ENCODE results near the gene EXOC4.

Gene EXOC4

DNA sequence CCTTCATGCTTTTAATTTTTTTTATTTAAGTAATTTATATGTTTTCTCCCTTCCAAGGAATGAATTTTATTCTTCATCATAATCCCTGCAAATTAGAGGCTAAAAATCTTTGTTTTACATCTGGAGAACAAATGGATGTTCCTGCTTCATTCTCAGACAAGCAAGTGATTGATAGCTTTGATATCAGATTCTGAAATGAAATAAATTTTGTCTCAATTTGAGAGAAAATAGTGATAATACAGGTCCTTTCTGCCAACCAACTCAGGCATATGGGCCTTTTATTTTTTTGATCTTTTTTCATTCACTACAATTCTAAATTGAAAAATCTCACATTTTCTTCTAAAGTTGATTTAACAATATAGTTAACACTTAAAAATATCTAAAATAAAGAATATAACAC lies 427.1 kb downstream of the EXOC4 start:
- H3K4me1 ChIP-seq (ENCODE audit: insufficient read depth, low read length, severe bottlenecking), result no peaks in the 10 kb centered on the region

DNA sequence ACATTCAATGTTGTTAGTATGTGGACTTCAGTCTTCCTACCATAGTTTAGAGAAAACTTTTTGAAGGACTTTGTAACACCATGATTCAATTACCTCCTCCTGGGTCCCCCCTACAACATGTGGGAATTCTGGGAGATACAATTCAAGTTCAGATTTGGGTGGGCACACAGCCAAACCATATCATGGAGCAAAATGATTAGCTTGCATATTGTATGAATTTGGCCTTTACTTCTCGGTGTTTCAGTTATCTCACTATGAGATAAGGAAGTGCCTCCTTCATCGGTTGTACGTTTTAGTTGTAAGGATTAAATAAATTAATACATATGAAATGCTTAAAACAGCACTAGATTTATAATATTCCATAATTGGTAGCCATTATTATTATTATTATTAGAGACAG lies 428.7 kb downstream of the EXOC4 start:
- H3K9ac ChIP-seq (ENCODE audit: low read length), result no peak overlapping the region
- H3K4me1 ChIP-seq (ENCODE audit: insufficient read depth, low read length, severe bottlenecking), result no peaks in the 10 kb centered on the region
- H3K79me2 ChIP-seq (ENCODE audit: insufficient read depth, low read length), result no peaks in the 10 kb centered on the region
- TF ChIP-seq, protein P1, sequence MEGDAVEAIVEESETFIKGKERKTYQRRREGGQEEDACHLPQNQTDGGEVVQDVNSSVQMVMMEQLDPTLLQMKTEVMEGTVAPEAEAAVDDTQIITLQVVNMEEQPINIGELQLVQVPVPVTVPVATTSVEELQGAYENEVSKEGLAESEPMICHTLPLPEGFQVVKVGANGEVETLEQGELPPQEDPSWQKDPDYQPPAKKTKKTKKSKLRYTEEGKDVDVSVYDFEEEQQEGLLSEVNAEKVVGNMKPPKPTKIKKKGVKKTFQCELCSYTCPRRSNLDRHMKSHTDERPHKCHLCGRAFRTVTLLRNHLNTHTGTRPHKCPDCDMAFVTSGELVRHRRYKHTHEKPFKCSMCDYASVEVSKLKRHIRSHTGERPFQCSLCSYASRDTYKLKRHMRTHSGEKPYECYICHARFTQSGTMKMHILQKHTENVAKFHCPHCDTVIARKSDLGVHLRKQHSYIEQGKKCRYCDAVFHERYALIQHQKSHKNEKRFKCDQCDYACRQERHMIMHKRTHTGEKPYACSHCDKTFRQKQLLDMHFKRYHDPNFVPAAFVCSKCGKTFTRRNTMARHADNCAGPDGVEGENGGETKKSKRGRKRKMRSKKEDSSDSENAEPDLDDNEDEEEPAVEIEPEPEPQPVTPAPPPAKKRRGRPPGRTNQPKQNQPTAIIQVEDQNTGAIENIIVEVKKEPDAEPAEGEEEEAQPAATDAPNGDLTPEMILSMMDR (IDR thresholded peaks at IDR 0.05; ENCODE audit: low read length), result no peak
- TF ChIP-seq EZH2 (IDR thresholded peaks at IDR 0.05; ENCODE audit: borderline replicate concordance, low read length), result no peak
- H3K27me3 ChIP-seq (ENCODE audit: insufficient read depth, low read length), result no peaks in the 10 kb centered on the region
- H3K4me3 ChIP-seq (ENCODE audit: low read depth, low read length, poor library complexity, severe bottlenecking), result no peak overlapping the region
- no peaks in the 10 kb centered on the region for H3F3A ChIP-seq (ENCODE audit: insufficient read depth, low read length)
- H2AFZ ChIP-seq (ENCODE audit: low read length), result no peak overlapping the region
- no peaks in the 10 kb centered on the region for H3K36me3 ChIP-seq (ENCODE audit: insufficient read depth, low read length)
- no peak overlapping the region for H3K4me2 ChIP-seq (ENCODE audit: low read length)
- no peaks in the 10 kb centered on the region for H4K20me1 ChIP-seq (ENCODE audit: insufficient read depth, low read length)
- no peak overlapping the region for H3K27ac ChIP-seq (ENCODE audit: low read depth, low read length, poor library complexity, severe bottlenecking)
- no peaks in the 10 kb centered on the region for H3K9me2 ChIP-seq (ENCODE audit: low read depth, low read length)
- H3K9me3 ChIP-seq (ENCODE audit: low read length), result no peaks in the 10 kb centered on the region

More for the DNA sequence above, 427.1 kb downstream of the EXOC4 start:
- Histone ChIP-seq H3K79me2 (ENCODE audit: insufficient read depth, low read length) (no peaks in the 10 kb centered on the region), H3K27me3 (ENCODE audit: insufficient read depth, low read length) (no peaks in the 10 kb centered on the region), H3K27ac (ENCODE audit: low read depth, low read length, poor library complexity, severe bottlenecking) (no peak overlapping the region), H3K9me3 (ENCODE audit: low read length) (no peaks in the 10 kb centered on the region), H4K20me1 (ENCODE audit: insufficient read depth, low read length) (no peaks in the 10 kb centered on the region), H3K9ac (ENCODE audit: low read length) (no peak overlapping the region), H3K4me3 (ENCODE audit: low read depth, low read length, poor library complexity, severe bottlenecking) (no peak overlapping the region), H3F3A (ENCODE audit: insufficient read depth, low read length) (no peaks in the 10 kb centered on the region), H3K4me2 (ENCODE audit: low read length) (no peak overlapping the region), H3K36me3 (ENCODE audit: insufficient read depth, low read length) (no peaks in the 10 kb centered on the region), H2AFZ (ENCODE audit: low read length) (no peak overlapping the region), H3K9me2 (ENCODE audit: low read depth, low read length) (no peaks in the 10 kb centered on the region)
- no peak for TF ChIP-seq EZH2 (IDR thresholded peaks at IDR 0.05; ENCODE audit: borderline replicate concordance, low read length)
- TF ChIP-seq, protein P1 (IDR thresholded peaks at IDR 0.05; ENCODE audit: low read length), result no peak

DNA sequence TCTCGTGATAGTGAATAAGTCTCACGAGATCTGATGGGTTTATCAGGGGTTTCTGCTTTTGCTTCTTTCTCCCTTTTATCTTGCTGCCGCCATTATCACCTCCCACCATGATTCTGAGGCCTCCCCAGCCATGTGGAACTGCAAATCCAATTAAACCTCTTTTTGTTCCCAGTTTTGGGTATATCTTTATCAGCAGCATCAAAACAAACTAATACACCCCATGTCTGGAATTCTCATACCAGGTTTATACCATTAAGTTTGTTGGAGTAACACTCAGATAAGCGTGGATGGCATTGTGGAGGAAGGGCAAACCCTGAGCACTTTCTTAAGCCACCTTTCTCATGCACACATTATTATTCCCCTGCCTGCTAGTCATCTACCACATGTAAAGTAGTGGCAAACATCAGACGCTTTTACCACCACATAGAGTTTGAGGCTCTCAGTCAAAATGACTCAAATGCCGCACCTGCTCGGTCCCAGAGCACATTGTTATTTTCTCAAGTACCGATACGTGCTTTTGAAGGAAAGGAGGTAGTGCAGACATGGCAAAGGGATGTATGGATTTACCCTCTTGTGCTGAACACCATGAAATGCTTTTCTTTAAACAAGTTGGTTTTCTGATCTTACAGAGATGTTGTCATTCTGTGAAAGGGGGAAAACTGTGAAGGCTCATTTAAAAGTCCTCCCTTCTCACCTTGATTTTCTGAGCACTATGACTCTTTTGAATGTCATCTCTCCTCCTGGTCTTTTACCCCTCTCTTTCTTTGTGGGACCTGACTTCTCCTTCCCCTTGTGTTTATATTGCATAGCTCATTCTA lies 429.7 kb downstream of the EXOC4 start:
- no peak overlapping the region for H3K9ac ChIP-seq (ENCODE audit: low read length)
- no peak overlapping the region for H3K4me3 ChIP-seq (ENCODE audit: low read depth, low read length, poor library complexity, severe bottlenecking)
- H3K9me3 ChIP-seq (ENCODE audit: low read length), result no peaks in the 10 kb centered on the region
- TF ChIP-seq EZH2 (IDR thresholded peaks at IDR 0.05; ENCODE audit: borderline replicate concordance, low read length), result no peak
- TF ChIP-seq, protein P1 (IDR thresholded peaks at IDR 0.05; ENCODE audit: low read length), result no peak
- no peaks in the 10 kb centered on the region for H3K79me2 ChIP-seq (ENCODE audit: insufficient read depth, low read length)
- H4K20me1 ChIP-seq (ENCODE audit: insufficient read depth, low read length), result no peaks in the 10 kb centered on the region
- H3K27ac ChIP-seq (ENCODE audit: low read depth, low read length, poor library complexity, severe bottlenecking), result no peak overlapping the region
- no peaks in the 10 kb centered on the region for H3K36me3 ChIP-seq (ENCODE audit: insufficient read depth, low read length)
- H2AFZ ChIP-seq (ENCODE audit: low read length), result no peak overlapping the region
- H3F3A ChIP-seq (ENCODE audit: insufficient read depth, low read length), result no peaks in the 10 kb centered on the region
- no peak overlapping the region for H3K4me2 ChIP-seq (ENCODE audit: low read length)
- no peaks in the 10 kb centered on the region for H3K27me3 ChIP-seq (ENCODE audit: insufficient read depth, low read length)
- H3K9me2 ChIP-seq (ENCODE audit: low read depth, low read length), result no peaks in the 10 kb centered on the region
- H3K4me1 ChIP-seq (ENCODE audit: insufficient read depth, low read length, severe bottlenecking), result no peaks in the 10 kb centered on the region

All from OCI-LY1 (cell line).